Caco-2 (cell line): ENCODE results near the gene FGF12. TPM values are rescaled to one million over a fixed set of nuclear protein-coding genes. Genes with fewer than 3 reads are reported as not detected.

Experiments used
- BruUV-seq: library from RNA; stranded (reverse); fragments of 400-500 nt; replicated peaks from 2 replicates; lab custom pipeline; 2021; lab: Mats Ljungman, UMichigan
- CTCF ChIA-PET: fragments of 300-600 bp; sonication (Branson Sonifier 250); formaldehyde crosslinking; loops from one replicate; lab custom pipeline; 2022; ENCODE audit warnings: antibody characterized with exemption; lab: Charles Lee
- POLR2A ChIA-PET: fragments of 300-600 bp; sonication (Branson Sonifier 250); formaldehyde crosslinking; loops from one replicate; lab custom pipeline; 2022; ENCODE audit warnings: antibody characterized with exemption; lab: Charles Lee
- DNase-seq, 2 experiments: peaks; one replicate each; pipeline versions ENCODE4 v3.0.0 to v3.0.0-alpha.2; 2020 to 2022
- H3K27me3 ChIP-seq: replicated peaks from 2 replicates; pipeline ENCODE4 v1.6.0; 2011; ENCODE audit warnings: low read length; ENCODE audit not compliant: control insufficient read depth, insufficient read depth
- H3K36me3 ChIP-seq: 2 replicates; pipeline ENCODE4 v1.5.1; 2011; ENCODE audit warnings: low read length; ENCODE audit not compliant: control insufficient read depth, insufficient read depth
- H3K4me1 ChIP-seq: fragments of 250-450 bp; sonication (Bioruptor Pico); 2 replicates; pipeline ENCODE4 v1.5.1; 2020; ENCODE audit warnings: mild to moderate bottlenecking
- H3K4me3 ChIP-seq: 2 replicates; pipeline ENCODE4 v1.5.1; 2011; ENCODE audit warnings: low read depth, mild to moderate bottlenecking, control low read depth, low read length
- H3K9me3 ChIP-seq: fragments of 250-450 bp; sonication (Bioruptor Pico); 2 replicates; pipeline ENCODE4 v1.5.1; 2020; ENCODE audit warnings: mild to moderate bottlenecking, moderate library complexity
- H3K27ac Mint-ChIP-seq: one replicate; pipeline ENCODE4 v1.8.0; 2022; ENCODE audit warnings: mixed read lengths; ENCODE audit not compliant: unreplicated experiment
- H3K27me3 Mint-ChIP-seq: one replicate; pipeline ENCODE4 v1.8.0; 2022; ENCODE audit warnings: mixed read lengths; ENCODE audit not compliant: insufficient read depth, unreplicated experiment
- H3K36me3 Mint-ChIP-seq: one replicate; pipeline ENCODE4 v1.8.0; 2022; ENCODE audit warnings: mild to moderate bottlenecking, mixed read lengths; ENCODE audit not compliant: insufficient read depth, unreplicated experiment
- H3K4me1 Mint-ChIP-seq: one replicate; pipeline ENCODE4 v1.8.0; 2022; ENCODE audit warnings: low read depth, mixed read lengths; ENCODE audit not compliant: unreplicated experiment
- H3K4me3 Mint-ChIP-seq: one replicate; pipeline ENCODE4 v1.8.0; 2022; ENCODE audit warnings: mild to moderate bottlenecking, moderate library complexity, mixed read lengths; ENCODE audit not compliant: unreplicated experiment
- H3K9me3 Mint-ChIP-seq: one replicate; pipeline ENCODE4 v1.8.0; 2022; ENCODE audit warnings: mixed read lengths; ENCODE audit not compliant: unreplicated experiment
- intact Hi-C: fragments of 100-400 bp; cut with micrococcal nuclease; formaldehyde crosslinking; loops from one replicate; pipeline ENCODE4 v1.10.0; 2022; ENCODE audit not compliant: unreplicated experiment
- total RNA-seq: library from RNA; stranded (reverse); gene quantifications from 2 replicates; pipeline ENCODE4 v1.2.3, GENCODE V29; 2022
- TF ChIP-seq, protein P1 (sequence below), 2 experiments: fragments of 200-600 bp in 1 of 2; IDR thresholded peaks; 1 replicate in 1 of 2; 2 replicates in 1 of 2; pipeline versions ENCODE4 v1.5.1 to v1.8.0; 2011 to 2022; ENCODE audit warnings: antibody characterized with exemption in 1 of 2, control low read depth in 1 of 2, inconsistent platforms in 1 of 2, low read depth in 1 of 2, low read length in 1 of 2, mild to moderate bottlenecking in 1 of 2, moderate library complexity in 1 of 2; ENCODE audit not compliant: insufficient read depth in 1 of 2, severe bottlenecking in 1 of 2, unreplicated experiment in 1 of 2

The FGF12 gene
- total RNA-seq, 1 experiment from 2014 or later, result 0.41 TPM

DNA sequence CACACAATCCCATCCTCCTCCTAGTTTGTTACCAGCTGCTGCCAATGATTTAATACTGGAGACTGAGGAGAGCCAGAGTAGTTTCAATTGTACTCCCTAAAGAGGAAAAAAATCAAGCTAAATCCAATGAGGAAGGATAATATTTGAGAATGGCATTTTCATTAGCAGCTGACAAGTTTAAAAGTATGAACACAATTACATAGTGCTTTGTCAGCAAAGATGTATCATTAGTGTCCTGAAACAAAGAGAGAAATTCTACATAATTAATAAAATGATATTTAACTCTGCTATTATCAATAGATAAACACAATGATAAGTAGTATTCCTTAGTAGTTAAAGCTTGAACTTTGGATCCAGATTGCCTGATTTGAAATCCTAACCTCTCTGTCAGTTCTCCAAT, 163.9 kb downstream of the FGF12 start:
- Mint-ChIP-seq H3K9me3 (no peaks in the 10 kb centered on the region), H3K36me3 (no peaks in the 10 kb centered on the region), H3K27ac (no peak overlapping the region), H3K4me1 (no peaks in the 10 kb centered on the region), H3K4me3 (no peak overlapping the region), H3K27me3 (peaks cover 4% of the 10 kb centered on the region)
- Histone ChIP-seq H3K9me3 (no peaks in the 10 kb centered on the region), H3K4me1 (no peaks in the 10 kb centered on the region), H3K36me3 (no peaks in the 10 kb centered on the region), H3K4me3 (no peak overlapping the region), H3K27me3 (no peaks in the 10 kb centered on the region)
- DNase-seq, result no peak
- ChIA-PET CTCF (no interaction called here), POLR2A (no interaction called here)
- intact Hi-C loops, result no loop called here
- BruUV-seq, result no TSS peak
- TF ChIP-seq, protein P1, sequence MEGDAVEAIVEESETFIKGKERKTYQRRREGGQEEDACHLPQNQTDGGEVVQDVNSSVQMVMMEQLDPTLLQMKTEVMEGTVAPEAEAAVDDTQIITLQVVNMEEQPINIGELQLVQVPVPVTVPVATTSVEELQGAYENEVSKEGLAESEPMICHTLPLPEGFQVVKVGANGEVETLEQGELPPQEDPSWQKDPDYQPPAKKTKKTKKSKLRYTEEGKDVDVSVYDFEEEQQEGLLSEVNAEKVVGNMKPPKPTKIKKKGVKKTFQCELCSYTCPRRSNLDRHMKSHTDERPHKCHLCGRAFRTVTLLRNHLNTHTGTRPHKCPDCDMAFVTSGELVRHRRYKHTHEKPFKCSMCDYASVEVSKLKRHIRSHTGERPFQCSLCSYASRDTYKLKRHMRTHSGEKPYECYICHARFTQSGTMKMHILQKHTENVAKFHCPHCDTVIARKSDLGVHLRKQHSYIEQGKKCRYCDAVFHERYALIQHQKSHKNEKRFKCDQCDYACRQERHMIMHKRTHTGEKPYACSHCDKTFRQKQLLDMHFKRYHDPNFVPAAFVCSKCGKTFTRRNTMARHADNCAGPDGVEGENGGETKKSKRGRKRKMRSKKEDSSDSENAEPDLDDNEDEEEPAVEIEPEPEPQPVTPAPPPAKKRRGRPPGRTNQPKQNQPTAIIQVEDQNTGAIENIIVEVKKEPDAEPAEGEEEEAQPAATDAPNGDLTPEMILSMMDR (IDR thresholded peaks at IDR 0.05; ENCODE audit: insufficient read depth in 1 of 2, low read depth in 1 of 2, low read length in 1 of 2, severe bottlenecking in 1 of 2, unreplicated experiment in 1 of 2), result no peak

DNA sequence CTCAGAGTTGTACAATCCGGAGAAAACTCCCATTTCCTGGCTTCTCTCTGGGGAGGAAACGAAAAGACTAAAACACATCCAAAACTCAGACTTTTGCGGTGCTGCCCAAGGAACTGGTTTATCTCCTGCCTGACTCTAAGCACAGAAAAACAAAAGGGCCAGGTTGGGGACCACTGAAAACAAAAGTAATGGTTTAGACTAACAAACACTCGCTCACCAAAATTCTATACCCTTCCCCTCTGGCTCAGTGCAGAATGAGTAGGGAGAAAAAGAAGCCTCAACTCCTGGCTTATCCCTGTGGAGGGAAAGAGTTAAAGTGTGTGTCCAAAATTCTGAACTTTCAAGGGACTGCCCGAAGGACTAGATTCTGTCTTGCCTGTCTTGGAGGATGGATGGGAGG, 173.6 kb downstream of the FGF12 start:
- Mint-ChIP-seq H3K4me3 (no peak overlapping the region), H3K9me3 (peaks cover 8% of the 10 kb centered on the region), H3K27ac (no peak overlapping the region), H3K4me1 (no peaks in the 10 kb centered on the region), H3K27me3 (peaks cover 32% of the 10 kb centered on the region), H3K36me3 (no peaks in the 10 kb centered on the region)
- H3K4me3 ChIP-seq, result no peak overlapping the region
- no TSS peak for BruUV-seq
- no peaks in the 10 kb centered on the region for H3K4me1 ChIP-seq
- TF ChIP-seq, protein P1 (IDR thresholded peaks at IDR 0.05; ENCODE audit: insufficient read depth in 1 of 2, low read depth in 1 of 2, low read length in 1 of 2, severe bottlenecking in 1 of 2, unreplicated experiment in 1 of 2), result no peak
- H3K9me3 ChIP-seq, result no peaks in the 10 kb centered on the region
- ChIA-PET POLR2A (no interaction called here), CTCF (no interaction called here)
- no peaks in the 10 kb centered on the region for H3K27me3 ChIP-seq
- no peaks in the 10 kb centered on the region for H3K36me3 ChIP-seq
- intact Hi-C loops, result no loop called here
- DNase-seq, result no peak

DNA sequence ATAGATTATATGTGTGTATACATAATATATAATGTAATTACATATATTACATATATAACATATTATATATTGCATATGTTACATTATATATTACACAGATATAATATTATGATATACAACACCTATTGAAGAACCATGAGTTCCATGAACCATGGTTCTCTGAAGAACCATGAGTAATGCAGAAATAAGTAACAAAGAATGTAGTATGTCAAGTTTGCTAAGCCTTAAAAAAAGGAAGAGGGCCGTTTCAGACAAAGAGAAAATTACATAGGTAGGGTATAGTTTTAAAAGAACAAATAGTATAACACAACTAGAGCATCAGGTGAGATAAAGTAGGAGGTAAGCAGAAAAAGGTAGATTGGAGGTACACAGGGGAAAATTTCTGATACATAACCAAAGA, 177.0 kb downstream of the FGF12 start:
- intact Hi-C loops, result no loop called here
- Mint-ChIP-seq H3K9me3 (no peaks in the 10 kb centered on the region), H3K4me3 (no peak overlapping the region), H3K36me3 (no peaks in the 10 kb centered on the region), H3K4me1 (no peaks in the 10 kb centered on the region), H3K27me3 (peaks cover 19% of the 10 kb centered on the region), H3K27ac (no peak overlapping the region)
- Histone ChIP-seq H3K4me3 (no peak overlapping the region), H3K4me1 (no peaks in the 10 kb centered on the region), H3K36me3 (no peaks in the 10 kb centered on the region), H3K27me3 (no peaks in the 10 kb centered on the region), H3K9me3 (no peaks in the 10 kb centered on the region)
- POLR2A ChIA-PET, result no interaction called here
- CTCF ChIA-PET, result no interaction called here
- no TSS peak for BruUV-seq
- TF ChIP-seq, protein P1 (IDR thresholded peaks at IDR 0.05; ENCODE audit: insufficient read depth in 1 of 2, low read depth in 1 of 2, low read length in 1 of 2, severe bottlenecking in 1 of 2, unreplicated experiment in 1 of 2), result no peak
- no peak for DNase-seq
